HG02973 (cell line): ENCODE results near the gene PNCK.

Source experiments
- ATAC-seq: cut with Tn5 transposase; IDR thresholded peaks from one replicate; pipeline ENCODE4 v1.9.1; 2021; ENCODE audit warnings: moderate library complexity; ENCODE audit not compliant: unreplicated experiment

Gene PNCK

GRCh38 chrX:153642051-153642654 is 31.5 kb downstream of the PNCK start:
- no peak for ATAC-seq

GRCh38 chrX:153641627-153642026 is 32.0 kb downstream of the PNCK start:
- ATAC-seq, result no peak

- no peak for ATAC-seq
Measured at GRCh38 chrX:153640736-153641575, 32.7 kb downstream of the PNCK start.

- no peak for ATAC-seq
Measured at GRCh38 chrX:153640045-153640686, 33.4 kb downstream of the PNCK start.

- ATAC-seq, result no peak
Measured at GRCh38 chrX:153639177-153640044, 34.2 kb downstream of the PNCK start.

- no peak for ATAC-seq
Measured at GRCh38 chrX:153638436-153639176, 35.0 kb downstream of the PNCK start.

- no peak for ATAC-seq
Measured at GRCh38 chrX:153638041-153638371, 35.6 kb downstream of the PNCK start.

- ATAC-seq, result no peak
Measured at GRCh38 chrX:153637121-153638040, 36.2 kb downstream of the PNCK start.

GRCh38 chrX:153636716-153637115 is 36.9 kb downstream of the PNCK start:
- no peak for ATAC-seq

GRCh38 chrX:153635788-153636668 is 37.6 kb downstream of the PNCK start:
- ATAC-seq, result no peak

- no peak for ATAC-seq
Measured at GRCh38 chrX:153635388-153635787, 38.2 kb downstream of the PNCK start.

- no peak for ATAC-seq
Measured at GRCh38 chrX:153634832-153635231, 38.8 kb downstream of the PNCK start.

- no peak for ATAC-seq
Measured at GRCh38 chrX:153634236-153634635, 39.4 kb downstream of the PNCK start.

GRCh38 chrX:153633607-153634180 is 39.9 kb downstream of the PNCK start:
- no peak for ATAC-seq

- no peak for ATAC-seq
Measured at GRCh38 chrX:153633048-153633447, 40.6 kb downstream of the PNCK start.

- no peak for ATAC-seq
Measured at GRCh38 chrX:153632595-153632946, 41.0 kb downstream of the PNCK start.

GRCh38 chrX:153631907-153632594 is 41.6 kb downstream of the PNCK start:
- ATAC-seq, result no peak

- ATAC-seq, result no peak
Measured at GRCh38 chrX:153631346-153631745, 42.3 kb downstream of the PNCK start.
